Colon (tissue), 2 donors: ENCODE measurements around the gene SHANK3.

Experiments
- FAIRE-seq: peaks from 2 replicates; lab custom pipeline; 2012; peaks lifted over from hg19 to GRCh38; lab: Jason Lieb, UNC
- donor health status: control.
- donor health status: control.

The SHANK3 gene

DNA sequence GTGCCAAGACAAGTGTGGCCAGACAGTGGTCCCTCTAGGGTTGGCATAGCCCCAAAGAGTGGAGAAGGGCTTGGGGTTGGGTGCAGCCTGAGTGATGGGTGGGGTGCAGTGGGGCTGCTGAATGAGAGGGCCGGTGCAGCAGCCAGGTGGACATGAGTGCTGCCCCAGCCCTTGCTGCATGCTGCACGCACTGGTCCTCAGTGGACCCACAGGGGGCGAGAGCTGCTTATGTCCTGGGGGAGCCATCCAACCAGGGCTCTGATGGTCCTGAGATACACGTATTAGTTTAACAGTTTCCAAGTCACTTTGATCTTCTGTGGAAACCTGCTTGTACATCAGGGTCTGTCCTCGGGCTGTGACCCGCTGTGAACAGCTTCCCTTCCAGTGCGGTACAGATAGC, 41.5 kb downstream of the SHANK3 start:
- FAIRE-seq: no peak

DNA sequence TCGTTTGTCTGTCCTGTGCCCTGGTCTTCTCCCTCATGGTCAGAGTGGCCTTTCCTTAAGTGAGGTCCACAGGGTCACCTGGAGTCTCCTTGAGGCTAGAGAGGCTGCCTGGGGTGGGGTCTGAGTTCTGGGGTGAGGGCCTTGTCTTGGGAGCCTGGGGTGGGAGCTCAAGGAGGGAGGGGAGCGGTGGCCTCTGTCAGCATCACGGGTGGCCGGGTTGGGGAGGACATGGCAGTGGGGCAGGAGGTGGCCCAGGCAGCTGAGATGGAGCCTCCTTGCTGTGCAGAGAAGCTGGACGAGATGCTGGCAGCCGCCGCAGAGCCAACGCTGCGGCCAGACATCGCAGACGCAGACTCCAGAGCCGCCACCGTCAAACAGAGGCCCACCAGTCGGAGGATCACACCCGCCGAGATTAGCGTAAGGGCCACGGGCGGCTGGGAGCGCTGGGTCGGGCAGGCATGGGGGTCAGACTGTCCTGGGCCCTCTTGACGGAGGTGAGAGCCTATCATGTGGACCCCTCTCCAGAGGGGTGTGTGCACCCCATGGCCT, 42.1 kb downstream of the SHANK3 start:
- no peak for FAIRE-seq

DNA sequence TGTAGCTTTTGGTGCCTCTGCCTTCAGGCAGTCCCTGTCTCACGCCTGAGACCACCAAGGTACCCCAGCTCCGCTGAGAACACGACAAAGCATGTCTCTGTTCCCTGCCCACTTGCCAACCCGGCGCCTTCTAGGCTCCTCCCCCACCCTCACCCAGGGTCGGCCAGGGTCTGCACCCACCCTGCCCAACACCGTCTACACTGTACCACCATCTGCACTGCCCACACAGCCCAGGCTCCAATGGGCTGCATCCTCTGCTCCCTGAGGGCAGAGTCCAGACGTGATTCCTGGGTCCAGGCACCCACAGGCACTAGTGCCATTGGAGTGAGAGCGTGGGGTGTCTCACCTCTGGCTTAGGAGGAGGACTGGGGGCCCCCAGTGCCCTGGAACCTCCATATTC, 42.6 kb downstream of the SHANK3 start:
- no peak for FAIRE-seq

DNA sequence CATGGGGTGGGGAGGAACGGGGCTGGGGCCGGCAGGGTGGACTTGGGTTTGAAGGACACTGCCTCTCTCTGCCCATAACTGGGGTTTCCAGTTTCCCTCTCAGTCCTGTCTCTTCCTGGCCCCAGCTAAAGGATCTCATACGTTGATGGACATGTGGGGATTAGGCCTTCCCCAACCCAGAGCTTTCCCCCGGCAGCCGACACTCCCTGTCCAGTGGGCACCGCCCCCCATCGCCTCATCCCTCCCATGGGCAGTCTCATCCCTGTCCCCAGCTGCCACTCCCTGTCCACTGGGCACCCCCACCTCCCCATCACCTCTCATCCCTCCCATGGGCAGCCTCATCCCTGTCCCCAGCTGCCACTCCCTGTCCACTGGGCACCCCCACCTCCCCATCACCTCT, 43.2 kb downstream of the SHANK3 start:
- FAIRE-seq: no peak

DNA sequence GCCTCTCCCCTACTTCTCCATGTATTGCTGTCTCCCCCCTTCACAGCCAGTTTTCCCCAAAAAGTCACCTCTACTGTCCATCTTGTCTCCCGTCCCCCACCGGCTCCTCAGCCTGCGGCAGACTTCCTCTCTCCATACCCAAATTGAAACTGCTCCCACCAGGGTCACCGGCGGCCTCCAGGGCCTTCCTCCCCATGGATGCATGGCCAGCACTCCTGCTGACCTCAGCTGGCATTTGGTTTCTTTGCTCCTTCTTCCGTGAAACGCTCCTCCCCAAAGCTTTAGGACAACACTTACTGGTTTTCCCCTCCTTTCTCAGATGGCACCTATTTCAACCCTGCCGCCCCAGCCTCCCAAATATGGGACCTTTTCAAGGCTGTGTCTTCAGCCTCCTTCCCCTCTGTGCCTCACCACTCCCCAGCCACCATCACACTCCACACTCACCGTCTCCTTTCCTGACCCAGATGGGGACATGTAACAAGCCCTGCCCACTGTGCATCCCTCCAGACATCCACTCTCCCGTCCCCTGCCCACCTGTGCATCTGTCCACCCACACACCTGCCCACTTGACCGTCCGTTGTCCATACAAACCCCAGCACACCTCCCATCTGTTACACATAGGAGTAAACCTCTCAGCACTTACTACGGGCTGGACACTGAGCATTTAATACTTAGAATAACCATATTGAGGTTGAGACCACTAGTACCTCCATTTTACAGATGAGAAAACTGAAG, 43.8 kb downstream of the SHANK3 start:
- no peak for FAIRE-seq

DNA sequence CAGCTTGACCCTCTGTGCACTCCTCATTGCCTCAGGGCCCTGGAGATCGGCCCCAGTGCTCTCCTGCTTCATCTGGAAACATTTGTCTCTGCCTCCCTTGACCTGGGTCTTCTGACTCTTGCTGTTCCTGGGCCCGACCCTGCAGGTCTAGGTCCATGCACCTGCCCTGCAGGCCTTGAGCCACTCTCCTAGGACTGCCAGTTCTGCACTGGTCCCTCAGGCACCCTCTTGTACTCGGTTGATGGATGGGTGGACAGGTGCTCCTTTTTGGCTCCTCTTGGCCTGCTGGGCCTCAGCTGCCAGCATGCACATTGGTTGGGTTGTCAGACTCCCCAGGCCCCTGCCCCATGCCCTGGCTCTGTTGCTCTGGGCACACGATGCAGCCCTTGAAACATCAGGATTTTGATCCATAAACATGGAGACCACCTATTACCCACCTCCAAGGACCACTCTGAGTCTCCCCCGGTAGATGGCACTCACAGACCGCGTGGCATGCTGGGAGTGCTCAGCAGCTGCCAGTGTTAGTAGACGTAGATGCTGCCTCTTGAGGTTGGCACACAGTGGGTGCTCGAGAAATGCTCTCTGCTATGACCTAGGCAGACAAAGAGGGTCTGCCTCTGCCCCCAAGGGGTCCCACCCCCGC, 45.2 kb downstream of the SHANK3 start:
- no peak for FAIRE-seq

DNA sequence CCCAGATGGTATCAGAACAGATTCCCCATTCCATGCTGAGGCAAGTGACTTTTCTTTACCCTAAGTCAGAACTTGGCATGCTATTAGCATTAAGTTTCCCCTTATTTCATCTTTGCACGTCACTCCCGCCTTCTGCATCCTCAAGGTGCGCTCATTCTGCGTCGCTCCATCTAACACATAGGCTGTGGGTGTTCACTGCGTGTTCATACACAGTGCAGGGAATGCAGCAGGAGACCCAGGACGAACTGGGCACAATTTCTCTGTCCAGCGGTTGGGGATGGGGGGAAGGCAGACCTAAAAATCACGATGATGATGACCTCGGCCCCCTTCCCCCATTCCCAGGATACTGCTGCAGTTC, 45.7 kb downstream of the SHANK3 start:
- FAIRE-seq: no peak

DNA sequence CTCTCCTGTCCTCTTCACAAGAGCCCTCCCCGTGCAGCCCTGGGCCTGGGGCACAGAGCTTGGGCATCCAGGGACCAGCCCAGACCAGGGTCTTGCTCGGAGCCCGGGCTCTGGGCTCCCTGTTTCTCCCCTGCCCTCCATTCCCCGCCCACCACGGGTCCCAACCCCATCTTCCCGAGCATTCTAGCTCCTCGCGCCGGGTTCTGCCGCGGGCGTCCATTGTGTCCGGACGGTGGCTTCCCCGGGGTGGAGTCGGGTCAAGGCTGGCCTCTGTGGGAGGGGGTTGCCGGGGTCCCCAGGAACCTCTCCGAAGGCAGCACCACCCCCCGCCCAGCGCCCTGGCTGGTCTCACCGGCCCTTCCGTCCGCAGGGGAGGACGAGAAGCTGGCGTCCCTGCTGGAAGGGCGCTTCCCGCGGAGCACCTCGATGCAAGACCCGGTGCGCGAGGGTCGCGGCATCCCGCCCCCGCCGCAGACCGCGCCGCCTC, 47.2 kb downstream of the SHANK3 start:
- no peak for FAIRE-seq

DNA sequence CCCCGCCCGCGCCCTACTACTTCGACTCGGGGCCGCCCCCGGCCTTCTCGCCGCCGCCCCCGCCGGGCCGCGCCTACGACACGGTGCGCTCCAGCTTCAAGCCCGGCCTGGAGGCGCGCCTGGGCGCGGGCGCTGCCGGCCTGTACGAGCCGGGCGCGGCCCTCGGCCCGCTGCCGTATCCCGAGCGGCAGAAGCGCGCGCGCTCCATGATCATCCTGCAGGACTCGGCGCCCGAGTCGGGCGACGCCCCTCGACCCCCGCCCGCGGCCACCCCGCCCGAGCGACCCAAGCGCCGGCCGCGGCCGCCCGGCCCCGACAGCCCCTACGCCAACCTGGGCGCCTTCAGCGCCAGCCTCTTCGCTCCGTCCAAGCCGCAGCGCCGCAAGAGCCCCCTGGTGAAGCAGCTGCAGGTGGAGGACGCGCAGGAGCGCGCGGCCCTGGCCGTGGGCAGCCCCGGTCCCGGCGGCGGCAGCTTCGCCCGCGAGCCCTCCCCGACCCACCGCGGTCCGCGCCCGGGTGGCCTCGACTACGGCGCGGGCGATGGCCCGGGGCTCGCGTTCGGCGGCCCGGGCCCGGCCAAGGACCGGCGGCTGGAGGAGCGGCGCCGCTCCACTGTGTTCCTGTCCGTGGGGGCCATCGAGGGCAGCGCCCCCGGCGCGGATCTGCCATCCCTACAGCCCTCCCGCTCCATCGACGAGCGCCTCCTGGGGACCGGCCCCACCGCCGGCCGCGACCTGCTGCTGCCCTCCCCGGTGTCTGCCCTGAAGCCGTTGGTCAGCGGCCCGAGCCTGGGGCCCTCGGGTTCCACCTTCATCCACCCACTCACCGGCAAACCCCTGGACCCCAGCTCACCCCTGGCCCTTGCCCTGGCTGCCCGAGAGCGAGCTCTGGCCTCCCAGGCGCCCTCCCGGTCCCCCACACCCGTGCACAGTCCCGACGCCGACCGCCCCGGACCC, 48.0 kb downstream of the SHANK3 start:
- no peak for FAIRE-seq

DNA sequence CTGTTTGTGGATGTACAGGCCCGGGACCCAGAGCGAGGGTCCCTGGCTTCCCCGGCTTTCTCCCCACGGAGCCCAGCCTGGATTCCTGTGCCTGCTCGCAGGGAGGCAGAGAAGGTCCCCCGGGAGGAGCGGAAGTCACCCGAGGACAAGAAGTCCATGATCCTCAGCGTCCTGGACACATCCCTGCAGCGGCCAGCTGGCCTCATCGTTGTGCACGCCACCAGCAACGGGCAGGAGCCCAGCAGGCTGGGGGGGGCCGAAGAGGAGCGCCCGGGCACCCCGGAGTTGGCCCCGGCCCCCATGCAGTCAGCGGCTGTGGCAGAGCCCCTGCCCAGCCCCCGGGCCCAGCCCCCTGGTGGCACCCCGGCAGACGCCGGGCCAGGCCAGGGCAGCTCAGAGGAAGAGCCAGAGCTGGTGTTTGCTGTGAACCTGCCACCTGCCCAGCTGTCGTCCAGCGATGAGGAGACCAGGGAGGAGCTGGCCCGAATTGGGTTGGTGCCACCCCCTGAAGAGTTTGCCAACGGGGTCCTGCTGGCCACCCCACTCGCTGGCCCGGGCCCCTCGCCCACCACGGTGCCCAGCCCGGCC, 48.7 kb downstream of the SHANK3 start:
- FAIRE-seq: no peak

DNA sequence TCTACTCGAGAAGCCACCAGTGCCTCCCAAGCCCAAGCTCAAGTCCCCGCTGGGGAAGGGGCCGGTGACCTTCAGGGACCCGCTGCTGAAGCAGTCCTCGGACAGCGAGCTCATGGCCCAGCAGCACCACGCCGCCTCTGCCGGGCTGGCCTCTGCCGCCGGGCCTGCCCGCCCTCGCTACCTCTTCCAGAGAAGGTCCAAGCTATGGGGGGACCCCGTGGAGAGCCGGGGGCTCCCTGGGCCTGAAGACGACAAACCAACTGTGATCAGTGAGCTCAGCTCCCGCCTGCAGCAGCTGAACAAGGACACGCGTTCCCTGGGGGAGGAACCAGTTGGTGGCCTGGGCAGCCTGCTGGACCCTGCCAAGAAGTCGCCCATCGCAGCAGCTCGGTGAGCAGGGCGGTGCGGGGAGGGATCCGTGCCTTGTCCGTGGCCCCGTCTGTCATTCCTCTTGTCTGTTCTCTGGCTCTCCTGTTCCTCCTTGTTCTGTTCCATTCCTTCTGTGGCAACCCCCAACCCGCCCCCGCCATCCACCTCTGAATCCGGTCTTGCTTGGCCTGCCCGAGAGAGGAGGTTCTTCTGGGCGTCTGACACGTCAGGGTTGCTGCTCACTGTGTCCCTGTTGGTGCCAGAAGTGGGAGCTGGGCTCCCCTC, 49.6 kb downstream of the SHANK3 start:
- no peak for FAIRE-seq
